B cell (primary cell): ENCODE results near the gene ITGAE.

Source experiments
- EZH2 ChIP-seq: IDR thresholded peaks from 2 replicates; pipeline ENCODE4 v1.6.1; 2012; ENCODE audit warnings: borderline replicate concordance, low read depth, mild to moderate bottlenecking, moderate library complexity, low read length; ENCODE audit not compliant: insufficient read depth, poor library complexity, severe bottlenecking
- TF ChIP-seq, protein P1 (sequence below): fragments of 200-600 bp; IDR thresholded peaks from one replicate; pipeline ENCODE4 v1.8.0; 2022; ENCODE audit warnings: antibody characterized with exemption, mild to moderate bottlenecking

DNA sequence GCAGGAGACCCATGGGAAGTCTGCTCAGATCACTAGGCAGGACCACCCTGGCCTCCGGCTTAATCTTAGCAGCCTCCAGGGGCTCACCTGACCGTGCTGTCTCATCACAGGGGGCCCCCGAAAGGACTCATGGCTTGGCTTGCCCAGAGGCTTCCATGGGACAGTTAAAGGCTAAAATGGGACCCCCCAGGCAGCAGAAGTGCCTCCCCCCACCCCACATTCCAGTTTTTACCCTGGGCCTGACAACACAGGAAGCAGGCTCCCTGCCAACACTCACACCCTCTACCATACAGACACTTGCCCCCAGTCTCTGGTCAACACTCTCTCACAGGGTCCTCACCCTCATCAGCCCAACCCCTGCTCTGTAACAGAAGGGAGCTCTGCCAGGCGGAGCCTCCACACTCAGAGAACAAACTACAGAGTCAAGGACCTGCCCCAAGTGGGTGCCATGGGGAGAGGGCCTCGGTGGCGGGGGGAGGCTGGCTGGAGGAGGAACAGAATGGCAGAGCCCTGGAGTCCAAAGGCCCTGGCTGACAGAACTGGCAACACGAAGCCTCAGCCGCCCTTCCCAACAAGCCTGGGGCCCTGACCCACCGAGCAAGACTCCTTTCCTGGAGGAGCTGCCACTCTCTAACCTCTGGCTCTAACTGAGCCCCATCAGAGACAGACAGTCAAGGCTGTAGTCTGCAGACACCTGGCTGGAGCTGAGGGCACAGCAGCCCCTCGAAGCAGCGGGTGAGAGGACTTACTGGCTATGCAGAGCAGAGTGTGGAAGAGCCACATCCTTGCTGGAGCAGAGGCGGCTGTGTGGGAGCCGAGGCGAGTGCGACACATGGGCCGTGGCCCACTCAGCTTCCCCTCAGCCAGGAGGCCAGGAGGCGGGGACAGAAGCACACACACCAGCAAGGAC is at the start of gene ITGAE:
- TF ChIP-seq, protein P1, sequence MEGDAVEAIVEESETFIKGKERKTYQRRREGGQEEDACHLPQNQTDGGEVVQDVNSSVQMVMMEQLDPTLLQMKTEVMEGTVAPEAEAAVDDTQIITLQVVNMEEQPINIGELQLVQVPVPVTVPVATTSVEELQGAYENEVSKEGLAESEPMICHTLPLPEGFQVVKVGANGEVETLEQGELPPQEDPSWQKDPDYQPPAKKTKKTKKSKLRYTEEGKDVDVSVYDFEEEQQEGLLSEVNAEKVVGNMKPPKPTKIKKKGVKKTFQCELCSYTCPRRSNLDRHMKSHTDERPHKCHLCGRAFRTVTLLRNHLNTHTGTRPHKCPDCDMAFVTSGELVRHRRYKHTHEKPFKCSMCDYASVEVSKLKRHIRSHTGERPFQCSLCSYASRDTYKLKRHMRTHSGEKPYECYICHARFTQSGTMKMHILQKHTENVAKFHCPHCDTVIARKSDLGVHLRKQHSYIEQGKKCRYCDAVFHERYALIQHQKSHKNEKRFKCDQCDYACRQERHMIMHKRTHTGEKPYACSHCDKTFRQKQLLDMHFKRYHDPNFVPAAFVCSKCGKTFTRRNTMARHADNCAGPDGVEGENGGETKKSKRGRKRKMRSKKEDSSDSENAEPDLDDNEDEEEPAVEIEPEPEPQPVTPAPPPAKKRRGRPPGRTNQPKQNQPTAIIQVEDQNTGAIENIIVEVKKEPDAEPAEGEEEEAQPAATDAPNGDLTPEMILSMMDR: no peak
- no peak for TF ChIP-seq EZH2
